C4-2B (cell line): Measurements from ENCODE around the gene RNF224.
A peak's percentile ranks its signal among the peaks of the same experiment; 100 is the strongest.

Source experiments
- H3K27ac ChIP-seq: fragments of 450-650 bp; 2 replicates; pipeline ENCODE4 v1.5.1; 2017
- CTCF ChIP-seq: fragments of 450-650 bp; conservative IDR thresholded peaks from 2 replicates; pipeline ENCODE4 v1.5.1; 2017; ENCODE audit warnings: mild to moderate bottlenecking
- ZFX ChIP-seq: fragments of 450-650 bp; IDR thresholded peaks from 2 replicates; pipeline ENCODE4 v1.6.1; 2017

RNF224 gene

GRCh38 chr9:137232101-137232500 is 4.8 kb downstream of the RNF224 start:
- peak overlapping the region; percentile 64 for H3K27ac ChIP-seq
- TF ChIP-seq ZFX (no peak), CTCF (no peak)

- H3K27ac ChIP-seq, result peak overlapping the region; percentile 64
- no peak for TF ChIP-seq CTCF
- 0 out of 2 replicates have a peak, but pooled peaks have one; percentile 29 for TF ChIP-seq ZFX
Observed at GRCh38 chr9:137232510-137232909, 5.2 kb downstream of the RNF224 start.

- TF ChIP-seq ZFX (no peak), CTCF (no peak)
- no peak overlapping the region; the same call in 1 of the 2 replicates for H3K27ac ChIP-seq
Observed at GRCh38 chr9:137233143-137233980, 6.1 kb downstream of the RNF224 start.

GRCh38 chr9:137234055-137234697 is 6.9 kb downstream of the RNF224 start:
- no peak overlapping the region for H3K27ac ChIP-seq
- TF ChIP-seq ZFX (no peak), CTCF (no peak)

- TF ChIP-seq CTCF (no peak), ZFX (no peak)
- no peak overlapping the region for H3K27ac ChIP-seq
Observed at GRCh38 chr9:137234758-137235423, 7.6 kb downstream of the RNF224 start.

- TF ChIP-seq ZFX (no peak), CTCF (no peak)
- no peak overlapping the region; the same call in 1 of the 2 replicates for H3K27ac ChIP-seq
Observed at GRCh38 chr9:137235424-137236237, 8.3 kb downstream of the RNF224 start.
